H9 (cell line): ENCODE data around the gene PLEKHA8. TPM values are rescaled to one million over a fixed set of nuclear protein-coding genes. Genes with fewer than 3 reads are reported as not detected.

ENCODE experiments used
- DNase-seq: peaks from one replicate; pipeline ENCODE4 v3.0.0-alpha.2; 2017
- H2AFZ ChIP-seq: one replicate; pipeline ENCODE4 v1.6.1; 2013; ENCODE audit warnings: mild to moderate bottlenecking, low read length, control low read depth, moderate library complexity
- H2AK5ac ChIP-seq: 2 replicates; pipeline ENCODE4 v1.6.1; 2013; ENCODE audit warnings: low read length, control low read depth, mixed read lengths; ENCODE audit not compliant: insufficient read length
- H2BK120ac ChIP-seq: one replicate; pipeline ENCODE4 v1.6.1; 2013; ENCODE audit warnings: low read depth, mild to moderate bottlenecking, low read length, control low read depth, inconsistent platforms; ENCODE audit not compliant: poor library complexity, severe bottlenecking
- H2BK12ac ChIP-seq: 2 replicates; pipeline ENCODE4 v1.6.1; 2013; ENCODE audit warnings: low read length, control low read depth, mixed read lengths, low read depth; ENCODE audit not compliant: insufficient read length
- H2BK15ac ChIP-seq: 2 replicates; pipeline ENCODE4 v1.6.1; 2013; ENCODE audit warnings: low read depth, low read length, control low read depth
- H2BK20ac ChIP-seq: one replicate; pipeline ENCODE4 v1.6.1; 2013; ENCODE audit warnings: low read depth, mild to moderate bottlenecking, low read length, control low read depth, inconsistent platforms; ENCODE audit not compliant: poor library complexity, severe bottlenecking
- H2BK5ac ChIP-seq: 2 replicates; pipeline ENCODE4 v1.6.1; 2013; ENCODE audit warnings: low read length, control low read depth, mixed read lengths; ENCODE audit not compliant: insufficient read length
- H3K14ac ChIP-seq: 2 replicates; pipeline ENCODE4 v1.6.1; 2013; ENCODE audit warnings: low read length, control low read depth; ENCODE audit not compliant: insufficient read depth
- H3K18ac ChIP-seq: 2 replicates; pipeline ENCODE4 v1.6.1; 2013; ENCODE audit warnings: low read depth, mild to moderate bottlenecking, mixed read lengths, low read length, control low read depth; ENCODE audit not compliant: insufficient read length
- H3K23ac ChIP-seq: 2 replicates; pipeline ENCODE4 v1.6.1; 2013; ENCODE audit warnings: low read length, control low read depth, mixed read lengths, low read depth; ENCODE audit not compliant: insufficient read length
- H3K23me2 ChIP-seq: 2 replicates; pipeline ENCODE4 v1.6.1; 2013; ENCODE audit warnings: low read depth, mild to moderate bottlenecking, mixed read lengths, low read length, control low read depth; ENCODE audit not compliant: insufficient read length, poor library complexity, severe bottlenecking
- H3K27ac ChIP-seq: 2 replicates; pipeline ENCODE4 v1.5.1; 2013; ENCODE audit warnings: low read length, control low read depth, mixed read lengths, low read depth; ENCODE audit not compliant: insufficient read length
- H3K27me3 ChIP-seq: 2 replicates; pipeline ENCODE4 v1.6.1; 2013; ENCODE audit warnings: low read length, control low read depth, inconsistent platforms; ENCODE audit not compliant: insufficient read depth
- H3K4ac ChIP-seq: 2 replicates; pipeline ENCODE4 v1.6.1; 2013; ENCODE audit warnings: low read depth, mild to moderate bottlenecking, control low read depth, inconsistent platforms, low read length, moderate library complexity
- H3K4me1 ChIP-seq: 2 replicates; pipeline ENCODE4 v1.6.1; 2013; ENCODE audit warnings: low read length, control low read depth, inconsistent platforms; ENCODE audit not compliant: insufficient read depth
- H3K4me2 ChIP-seq: 2 replicates; pipeline ENCODE4 v1.6.1; 2013; ENCODE audit warnings: low read length, control low read depth, mixed read lengths; ENCODE audit not compliant: insufficient read length, insufficient read depth
- H3K56ac ChIP-seq: 2 replicates; pipeline ENCODE4 v1.6.1; 2013; ENCODE audit warnings: low read depth, mild to moderate bottlenecking, mixed read lengths, low read length, control low read depth; ENCODE audit not compliant: insufficient read length
- H3K79me1 ChIP-seq: 2 replicates; pipeline ENCODE4 v1.6.1; 2013; ENCODE audit warnings: low read depth, mild to moderate bottlenecking, moderate library complexity, low read length, control low read depth, inconsistent platforms; ENCODE audit not compliant: insufficient read depth, poor library complexity, severe bottlenecking
- H3K79me2 ChIP-seq: 2 replicates; pipeline ENCODE4 v1.6.1; 2013; ENCODE audit warnings: low read length, control low read depth, inconsistent platforms; ENCODE audit not compliant: insufficient read depth
- H3K9ac ChIP-seq: 2 replicates; pipeline ENCODE4 v1.6.1; 2013; ENCODE audit warnings: low read length, control low read depth, mixed read lengths; ENCODE audit not compliant: insufficient read length; ENCODE audit errors: extremely low read depth
- H3K9me3 ChIP-seq: one replicate; pipeline ENCODE4 v1.6.1; 2013; ENCODE audit warnings: low read depth, low read length, inconsistent platforms; ENCODE audit not compliant: control insufficient read depth
- H3T11ph ChIP-seq: one replicate; pipeline ENCODE4 v1.6.1; 2013; ENCODE audit warnings: mild to moderate bottlenecking, low read length, control low read depth, inconsistent platforms
- H4K20me1 ChIP-seq: one replicate; pipeline ENCODE4 v1.6.1; 2013; ENCODE audit not compliant: control insufficient read depth, insufficient read length, insufficient read depth
- H4K5ac ChIP-seq: 2 replicates; pipeline ENCODE4 v1.6.1; 2013; ENCODE audit warnings: low read depth, mild to moderate bottlenecking, mixed read lengths, low read length, control low read depth; ENCODE audit not compliant: insufficient read length
- H4K8ac ChIP-seq: replicated peaks from 2 replicates; pipeline ENCODE4 v1.6.1; 2013; ENCODE audit warnings: low read length, control low read depth, mixed read lengths, low read depth; ENCODE audit not compliant: insufficient read length
- H4K91ac ChIP-seq: 2 replicates; pipeline ENCODE4 v1.6.1; 2013; ENCODE audit warnings: low read depth, mild to moderate bottlenecking, moderate library complexity, mixed read lengths, low read length, control low read depth; ENCODE audit not compliant: insufficient read length
- H3K27ac Mint-ChIP-seq, 3 experiments: 2 replicates in 2 of 3; 3 replicates in 1 of 3; pipeline ENCODE4 v1.8.0; 2020 to 2021; ENCODE audit warnings: mixed read lengths in 3 of 3, mild to moderate bottlenecking in 1 of 3, moderate library complexity in 1 of 3
- H3K27me3 Mint-ChIP-seq: 2 replicates; pipeline ENCODE4 v1.8.0; 2021; ENCODE audit warnings: low read depth, mild to moderate bottlenecking, moderate library complexity, mixed read lengths
- H3K36me3 Mint-ChIP-seq, 3 experiments: 2 replicates in 2 of 3; 3 replicates in 1 of 3; pipeline ENCODE4 v1.8.0; 2020 to 2021; ENCODE audit warnings: low read depth in 3 of 3, mixed read lengths in 3 of 3; ENCODE audit not compliant: insufficient read depth in 1 of 3
- H3K4me1 Mint-ChIP-seq, 2 experiments: 2 replicates each; pipeline ENCODE4 v1.8.0; 2020; ENCODE audit warnings: mixed read lengths in 2 of 2
- H3K4me3 Mint-ChIP-seq, 2 experiments: 2 replicates in 1 of 2; 3 replicates in 1 of 2; pipeline ENCODE4 v1.8.0; 2020 to 2021; ENCODE audit warnings: mild to moderate bottlenecking in 2 of 2, mixed read lengths in 2 of 2, moderate library complexity in 1 of 2
- H3K9me3 Mint-ChIP-seq, 2 experiments: 2 replicates in 1 of 2; 3 replicates in 1 of 2; pipeline ENCODE4 v1.8.0; 2020; ENCODE audit warnings: mild to moderate bottlenecking in 2 of 2, mixed read lengths in 2 of 2, moderate library complexity in 1 of 2
- CTCF ChIP-seq: fragments of 200-600 bp; sonication (generic); conservative IDR thresholded peaks from 3 replicates; pipeline ENCODE4 v1.8.0; 2021; ENCODE audit warnings: antibody characterized with exemption, mild to moderate bottlenecking
- WGBS: extraction: QIAGEN DNeasy Blood & Tissue Kit; methylation state at CpG from one replicate; pipeline ENCODE4 v1.1.7; 2013; ENCODE audit warnings: missing lambda C conversion rate, low lambda C conversion rate, mixed read lengths; ENCODE audit not compliant: insufficient read length; ENCODE audit errors: extremely low coverage; 5-methylcytosine and 5-hydroxymethylcytosine counted together
- total RNA-seq: library from RNA; stranded (reverse); gene quantifications from 2 replicates; pipeline ENCODE4 v1.2.1, GENCODE V29; 2021

Gene PLEKHA8
- total RNA-seq, 1 experiment from 2014 or later = 37.0 TPM

GRCh38 chr7:30145426-30145970 is 117.3 kb downstream of the PLEKHA8 start:
- Histone ChIP-seq H3K56ac (no peak overlapping the region), H4K91ac (no peak overlapping the region), H4K20me1 (no peaks in the 10 kb centered on the region), H2AFZ (no peak overlapping the region), H3K27ac (no peak overlapping the region), H3K23ac (no peak overlapping the region), H2BK15ac (no peak overlapping the region), H3K4me1 (no peaks in the 10 kb centered on the region), H3K18ac (no peak overlapping the region), H3K4ac (no peak overlapping the region), H3K14ac (no peak overlapping the region), H2BK120ac (no peak overlapping the region), H2AK5ac (no peak overlapping the region), H2BK5ac (no peak overlapping the region), H3K79me1 (no peaks in the 10 kb centered on the region), H3K79me2 (no peaks in the 10 kb centered on the region), H2BK20ac (no peak overlapping the region), H3K4me2 (no peak overlapping the region), H3K23me2 (no peaks in the 10 kb centered on the region), H3K27me3 (no peaks in the 10 kb centered on the region), H2BK12ac (no peak overlapping the region), H3K9ac (no peak overlapping the region), H3K9me3 (no peaks in the 10 kb centered on the region), H4K8ac (no peak overlapping the region), H3T11ph (no peak overlapping the region), H4K5ac (no peak overlapping the region)
- no peak for TF ChIP-seq CTCF
- WGBS = no CpG with 5 or more reads among the region's 6 CpGs
- Mint-ChIP-seq H3K27me3 (no peaks in the 10 kb centered on the region), H3K4me3 (no peak overlapping the region), H3K36me3 (no peaks in the 10 kb centered on the region), H3K27ac (no peak overlapping the region), H3K4me1 (no peaks in the 10 kb centered on the region; a peak in 1 of 4 replicates), H3K9me3 (no peaks in the 10 kb centered on the region)
- DNase-seq = no peak
